SK-N-SH treated with all-trans-retinoic acid at 6 μM for 48 hours (cell line): ENCODE measurements around the gene RGS9.

ENCODE experiments used
- ARNTL ChIP-seq: fragments of 450-650 bp; formaldehyde crosslinking; IDR thresholded peaks from 2 replicates; pipeline ENCODE4 v1.5.0; 2020; ENCODE audit warnings: low read depth, mild to moderate bottlenecking, moderate library complexity, borderline replicate concordance
- OSR1 ChIP-seq: fragments of 250-450 bp; sonication (Bioruptor Pico); IDR thresholded peaks from 2 replicates; pipeline ENCODE4 v1.8.0; 2022; ENCODE audit warnings: moderate library complexity, mild to moderate bottlenecking, inconsistent platforms
- RARB ChIP-seq: fragments of 250-450 bp; sonication (Bioruptor Pico); IDR thresholded peaks from 2 replicates; pipeline ENCODE4 v1.8.0; 2021; ENCODE audit warnings: mild to moderate bottlenecking, moderate library complexity
- ZFP3 ChIP-seq: fragments of 250-450 bp; sonication (Bioruptor Pico); IDR thresholded peaks from 2 replicates; pipeline ENCODE4 v1.5.0; 2020; ENCODE audit warnings: mild to moderate bottlenecking, moderate library complexity
- ZNF565 ChIP-seq: fragments of 450-650 bp; formaldehyde crosslinking; conservative IDR thresholded peaks from 2 replicates; pipeline ENCODE4 v1.5.0; 2020; ENCODE audit warnings: low read depth, mild to moderate bottlenecking, moderate library complexity
- ZNF8 ChIP-seq: fragments of 450-650 bp; formaldehyde crosslinking; IDR thresholded peaks from 2 replicates; pipeline ENCODE4 v1.5.0; 2020; ENCODE audit warnings: mild to moderate bottlenecking, moderate library complexity
- TF ChIP-seq, protein P1 (sequence below): fragments of 250-450 bp; sonication (Bioruptor Pico); IDR thresholded peaks from 2 replicates; pipeline ENCODE4 v1.8.0; 2020; ENCODE audit warnings: mild to moderate bottlenecking, moderate library complexity, borderline replicate concordance
- TF ChIP-seq, protein P2 (sequence below): fragments of 250-450 bp; sonication (Bioruptor Pico); IDR thresholded peaks from 2 replicates; pipeline ENCODE4 v1.5.1; 2020; ENCODE audit warnings: low read depth, mild to moderate bottlenecking, moderate library complexity

DNA sequence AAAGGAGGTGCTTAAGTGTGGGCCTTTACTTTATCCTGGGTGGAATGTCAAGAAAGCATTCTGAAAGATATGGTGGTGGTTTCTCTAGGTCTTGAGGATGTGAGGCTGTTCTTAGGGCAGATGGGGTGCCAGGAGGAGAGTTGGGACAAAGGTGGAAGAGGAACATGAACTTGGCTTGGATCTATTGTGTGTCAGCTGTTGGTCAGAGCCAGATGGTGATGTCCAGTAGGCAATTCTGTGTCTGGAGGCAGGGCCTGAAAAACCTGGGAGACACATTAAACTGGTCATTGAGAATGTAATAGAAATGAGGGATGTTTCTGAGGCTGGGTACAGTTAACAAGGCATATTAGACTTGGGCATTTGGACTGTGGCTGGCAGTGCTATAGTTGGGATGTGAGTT lies 32.6 kb upstream of the RGS9 start:
- TF ChIP-seq, protein P1, sequence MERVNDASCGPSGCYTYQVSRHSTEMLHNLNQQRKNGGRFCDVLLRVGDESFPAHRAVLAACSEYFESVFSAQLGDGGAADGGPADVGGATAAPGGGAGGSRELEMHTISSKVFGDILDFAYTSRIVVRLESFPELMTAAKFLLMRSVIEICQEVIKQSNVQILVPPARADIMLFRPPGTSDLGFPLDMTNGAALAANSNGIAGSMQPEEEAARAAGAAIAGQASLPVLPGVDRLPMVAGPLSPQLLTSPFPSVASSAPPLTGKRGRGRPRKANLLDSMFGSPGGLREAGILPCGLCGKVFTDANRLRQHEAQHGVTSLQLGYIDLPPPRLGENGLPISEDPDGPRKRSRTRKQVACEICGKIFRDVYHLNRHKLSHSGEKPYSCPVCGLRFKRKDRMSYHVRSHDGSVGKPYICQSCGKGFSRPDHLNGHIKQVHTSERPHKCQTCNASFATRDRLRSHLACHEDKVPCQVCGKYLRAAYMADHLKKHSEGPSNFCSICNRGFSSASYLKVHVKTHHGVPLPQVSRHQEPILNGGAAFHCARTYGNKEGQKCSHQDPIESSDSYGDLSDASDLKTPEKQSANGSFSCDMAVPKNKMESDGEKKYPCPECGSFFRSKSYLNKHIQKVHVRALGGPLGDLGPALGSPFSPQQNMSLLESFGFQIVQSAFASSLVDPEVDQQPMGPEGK: no peak
- TF ChIP-seq, protein P2, sequence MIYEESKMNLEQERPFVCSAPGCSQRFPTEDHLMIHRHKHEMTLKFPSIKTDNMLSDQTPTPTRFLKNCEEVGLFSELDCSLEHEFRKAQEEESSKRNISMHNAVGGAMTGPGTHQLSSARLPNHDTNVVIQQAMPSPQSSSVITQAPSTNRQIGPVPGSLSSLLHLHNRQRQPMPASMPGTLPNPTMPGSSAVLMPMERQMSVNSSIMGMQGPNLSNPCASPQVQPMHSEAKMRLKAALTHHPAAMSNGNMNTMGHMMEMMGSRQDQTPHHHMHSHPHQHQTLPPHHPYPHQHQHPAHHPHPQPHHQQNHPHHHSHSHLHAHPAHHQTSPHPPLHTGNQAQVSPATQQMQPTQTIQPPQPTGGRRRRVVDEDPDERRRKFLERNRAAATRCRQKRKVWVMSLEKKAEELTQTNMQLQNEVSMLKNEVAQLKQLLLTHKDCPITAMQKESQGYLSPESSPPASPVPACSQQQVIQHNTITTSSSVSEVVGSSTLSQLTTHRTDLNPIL (CRISPR knock-in tag): no peak
- TF ChIP-seq OSR1 (CRISPR knock-in tag) (no peak), ZNF8 (CRISPR knock-in tag) (no peak), ZNF565 (CRISPR knock-in tag) (no peak), RARB (no peak), ARNTL (no peak), ZFP3 (CRISPR knock-in tag) (no peak)
